H1 (cell line): ENCODE data around the gene PIEZO1. TPM values are rescaled to one million over a fixed set of nuclear protein-coding genes. Genes with fewer than 3 reads are reported as not detected.

ENCODE experiments used
- CTCF ChIA-PET: fragments of 300-600 bp; sonication (Branson Sonifier 250); formaldehyde crosslinking; loops from one replicate; lab custom pipeline; 2021; ENCODE audit not compliant: partially characterized antibody; lab: Charles Lee
- POLR2A ChIA-PET: fragments of 300-600 bp; sonication (Branson Sonifier 250); formaldehyde crosslinking; loops from one replicate; lab custom pipeline; 2021; ENCODE audit warnings: inconsistent platforms; ENCODE audit not compliant: partially characterized antibody; lab: Charles Lee
- DNase-seq, 2 experiments: peaks; one replicate each; pipeline versions ENCODE4 v3.0.0 to v3.0.0-alpha.2; 2010 to 2022; ENCODE audit warnings: low spot score in 2 of 2, low read depth in 1 of 2, mixed read lengths in 1 of 2
- FAIRE-seq: peaks from 2 replicates; lab custom pipeline; 2011; peaks lifted over from hg19 to GRCh38; lab: Jason Lieb, UNC
- H2AFZ ChIP-seq: 2 replicates; pipeline ENCODE4 v1.8.1; 2012; ENCODE audit warnings: low read length, inconsistent platforms
- H2AK5ac ChIP-seq: 2 replicates; pipeline ENCODE4 v1.6.1; 2013; ENCODE audit warnings: low read depth, low read length
- H2BK120ac ChIP-seq: replicated peaks from 2 replicates; pipeline ENCODE3; 2013; ENCODE audit warnings: low read depth, low read length, inconsistent platforms
- H2BK12ac ChIP-seq: 2 replicates; pipeline ENCODE4 v1.6.1; 2013; ENCODE audit warnings: low read depth, low read length
- H2BK15ac ChIP-seq: 2 replicates; pipeline ENCODE4 v1.6.1; 2013; ENCODE audit warnings: low read length
- H2BK20ac ChIP-seq: 2 replicates; pipeline ENCODE4 v1.6.1; 2013; ENCODE audit warnings: low read length
- H2BK5ac ChIP-seq: 2 replicates; pipeline ENCODE4 v1.6.1; 2013; ENCODE audit warnings: low read depth, low read length
- H3K14ac ChIP-seq: 2 replicates; pipeline ENCODE4 v1.6.1; 2013; ENCODE audit warnings: inconsistent platforms; ENCODE audit not compliant: insufficient read length
- H3K18ac ChIP-seq: 2 replicates; pipeline ENCODE4 v1.6.1; 2013; ENCODE audit warnings: low read length; ENCODE audit errors: extremely low read depth
- H3K23ac ChIP-seq: 2 replicates; pipeline ENCODE4 v1.6.1; 2013; ENCODE audit warnings: inconsistent platforms; ENCODE audit not compliant: insufficient read length
- H3K23me2 ChIP-seq: 2 replicates; pipeline ENCODE4 v1.6.1; 2013; ENCODE audit warnings: low read depth, low read length
- H3K27ac ChIP-seq: 2 replicates; pipeline ENCODE4 v1.6.1; 2011; ENCODE audit warnings: low read depth, low read length, inconsistent platforms
- H3K27me3 ChIP-seq, 4 experiments: replicated peaks in 1 of 4; 1 replicate in 1 of 4; 2 replicates in 3 of 4; pipeline versions ENCODE4 v1.6.1 to v1.8.1; 2011 to 2013; ENCODE audit warnings: low read length in 3 of 4, mild to moderate bottlenecking in 3 of 4, inconsistent platforms in 2 of 4, mixed read lengths in 2 of 4, moderate library complexity in 1 of 4; ENCODE audit not compliant: control insufficient read depth in 3 of 4, insufficient read depth in 3 of 4; ENCODE audit errors: extremely low read depth in 1 of 4
- H3K36me3 ChIP-seq, 4 experiments: 2 replicates each; pipeline versions ENCODE4 v1.6.1 to v1.8.1; 2011 to 2013; ENCODE audit warnings: mild to moderate bottlenecking in 4 of 4, low read length in 3 of 4, moderate library complexity in 2 of 4, control low read depth in 1 of 4, inconsistent platforms in 1 of 4; ENCODE audit not compliant: insufficient read depth in 4 of 4, control insufficient read depth in 2 of 4
- H3K4ac ChIP-seq: replicated peaks from 2 replicates; pipeline ENCODE3; 2013; ENCODE audit warnings: low read length, low read depth, mixed read lengths, inconsistent platforms; ENCODE audit not compliant: insufficient read length
- H3K4me1 ChIP-seq, 4 experiments: replicated peaks in 1 of 4; 1 replicate in 1 of 4; 2 replicates in 3 of 4; pipeline versions ENCODE4 v1.6.1 to v1.8.1; 2011 to 2013; ENCODE audit warnings: low read length in 3 of 4, inconsistent platforms in 2 of 4, mixed read lengths in 1 of 4; ENCODE audit not compliant: insufficient read depth in 4 of 4, control insufficient read depth in 3 of 4
- H3K4me2 ChIP-seq, 2 experiments: 2 replicates each; pipeline versions ENCODE4 v1.6.1 to v1.8.1; 2011 to 2013; ENCODE audit warnings: low read depth in 2 of 2, low read length in 2 of 2, control low read depth in 1 of 2, inconsistent platforms in 1 of 2, mild to moderate bottlenecking in 1 of 2; ENCODE audit not compliant: insufficient read depth in 1 of 2
- H3K4me3 ChIP-seq, 4 experiments: fragments of 200-600, 300-600 bp in 1 of 4; sonication (generic), shearing (Covaris generic), sonication (Bioruptor Twin) in 1 of 4; 2 replicates each; pipeline versions ENCODE4 v1.5.1 to v1.8.1; 2011 to 2016; ENCODE audit warnings: low read length in 4 of 4, low read depth in 3 of 4, control low read depth in 2 of 4, inconsistent platforms in 2 of 4, mild to moderate bottlenecking in 2 of 4, mixed read lengths in 1 of 4, moderate library complexity in 1 of 4; ENCODE audit not compliant: insufficient read depth in 2 of 4; ENCODE audit errors: extremely low read depth in 1 of 4
- H3K56ac ChIP-seq: replicated peaks from 2 replicates; pipeline ENCODE3; 2013; ENCODE audit warnings: low read depth, mild to moderate bottlenecking, mixed read lengths, low read length, inconsistent platforms; ENCODE audit not compliant: insufficient read length
- H3K79me1 ChIP-seq: 2 replicates; pipeline ENCODE4 v1.6.1; 2013; ENCODE audit warnings: low read depth, low read length, control low read depth
- H3K79me2 ChIP-seq, 2 experiments: 2 replicates each; pipeline versions ENCODE4 v1.6.1 to v1.8.1; 2012 to 2013; ENCODE audit warnings: low read length in 2 of 2, mild to moderate bottlenecking in 2 of 2, inconsistent platforms in 1 of 2; ENCODE audit not compliant: insufficient read depth in 2 of 2, control insufficient read depth in 1 of 2
- H3K9ac ChIP-seq, 4 experiments: replicated peaks in 1 of 4; 1 replicate in 1 of 4; 2 replicates in 3 of 4; pipeline versions ENCODE4 v1.6.1 to v1.8.1; 2011 to 2013; ENCODE audit warnings: low read depth in 3 of 4, low read length in 3 of 4, control low read depth in 2 of 4, mild to moderate bottlenecking in 2 of 4, moderate library complexity in 2 of 4, inconsistent platforms in 1 of 4; ENCODE audit errors: extremely low read depth in 1 of 4
- H3K9me3 ChIP-seq, 2 experiments: 2 replicates each; pipeline versions ENCODE4 v1.6.1 to v1.8.1; 2012 to 2013; ENCODE audit warnings: mild to moderate bottlenecking in 2 of 2, moderate library complexity in 2 of 2, control low read depth in 1 of 2, inconsistent platforms in 1 of 2, low read depth in 1 of 2, low read length in 1 of 2, mixed read lengths in 1 of 2; ENCODE audit not compliant: insufficient read depth in 2 of 2
- H4K20me1 ChIP-seq, 2 experiments: replicated peaks in 1 of 2; 2 replicates each; pipeline versions ENCODE3 to v1.8.1; 2011 to 2013; ENCODE audit warnings: inconsistent platforms in 2 of 2, low read length in 2 of 2, mild to moderate bottlenecking in 1 of 2; ENCODE audit not compliant: insufficient read depth in 2 of 2, control insufficient read depth in 1 of 2
- H4K5ac ChIP-seq: 2 replicates; pipeline ENCODE4 v1.6.1; 2013; ENCODE audit warnings: low read length, low read depth, mixed read lengths, inconsistent platforms; ENCODE audit not compliant: insufficient read length
- H4K8ac ChIP-seq: 2 replicates; pipeline ENCODE4 v1.8.0; 2013; ENCODE audit warnings: mild to moderate bottlenecking, moderate library complexity, low read length, inconsistent platforms; ENCODE audit not compliant: insufficient read depth; ENCODE audit errors: extremely low read depth
- H4K91ac ChIP-seq: replicated peaks from 2 replicates; pipeline ENCODE3; 2013; ENCODE audit warnings: low read length, mixed read lengths, inconsistent platforms; ENCODE audit not compliant: insufficient read length
- HDAC6 ChIP-seq: IDR thresholded peaks from one replicate; pipeline ENCODE4 v1.7.1; 2012; ENCODE audit warnings: low read depth, mild to moderate bottlenecking, inconsistent platforms, low read length, moderate library complexity
- WGBS, 2 experiments: shearing (Covaris generic) in 1 of 2; methylation state at CpG; one replicate each; pipeline versions ENCODE4 v1.1.6 to v1.1.7; 2013 to 2015; ENCODE audit warnings: low lambda C conversion rate in 2 of 2, mixed read lengths in 2 of 2, inconsistent platforms in 1 of 2, low coverage in 1 of 2, missing lambda C conversion rate in 1 of 2; ENCODE audit not compliant: insufficient replicate concordance in 2 of 2, insufficient coverage in 1 of 2, insufficient read length in 1 of 2; ENCODE audit errors: extremely low coverage in 1 of 2, missing lambda C conversion rate in 1 of 2; 5-methylcytosine and 5-hydroxymethylcytosine counted together
- polyA plus RNA-seq, 7 experiments: library from polyadenylated mRNA; depleted of rRNA in 3 of 7; stranded (reverse) in 5 of 7; unstranded in 2 of 7; fragments of >200 nt in 5 of 7; fragments of 200-250 nt in 2 of 7; gene quantifications; 1 replicate in 5 of 7; 2 replicates in 1 of 7; 4 replicates in 1 of 7; pipeline versions ENCODE4 v1.2.1 to v1.2.3, GENCODE V29; 2011 to 2013; ENCODE audit warnings: missing spikeins in 2 of 7, mixed read lengths in 2 of 7
- total RNA-seq: library from RNA; stranded (reverse); fragmentation: NEBNext Ultra II Directional; extraction: Animal tissue kit (Norgen Biotek cat#: 25700); gene quantifications from 2 replicates; pipeline ENCODE4 v1.2.1, GENCODE V29; 2021

PIEZO1 gene
- total and polyA plus RNA-seq, 2 of the 8 experiments (the other 6 are each of a cell fraction or from before 2014, with no cell fraction given), result 42.3 to 67.5 TPM

DNA sequence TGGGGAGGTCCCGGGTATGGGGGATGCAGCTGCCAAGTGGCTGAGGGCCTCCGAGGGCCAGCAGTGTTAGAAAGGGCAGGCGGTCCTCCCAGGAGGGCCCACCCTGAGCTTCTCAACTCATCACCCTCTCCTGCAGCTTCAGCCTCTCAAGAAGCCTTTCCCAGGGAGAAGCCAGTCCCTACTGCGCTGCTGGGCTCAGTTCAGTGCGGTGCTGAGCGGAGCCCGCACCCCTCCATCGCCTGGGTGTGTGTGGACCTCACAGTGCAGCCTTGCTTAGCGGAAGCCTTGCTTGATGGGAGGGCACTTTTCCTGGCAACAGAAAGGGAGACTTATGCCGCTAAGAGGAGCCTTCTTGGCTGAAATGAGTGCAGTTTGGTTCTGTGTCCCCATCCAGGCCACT is 30.2 kb upstream of the PIEZO1 start:
- Histone ChIP-seq H3K56ac (no peak overlapping the region), H3K79me1 (no peaks in the 10 kb centered on the region), H2BK5ac (no peak overlapping the region), H3K4me3 (no peak overlapping the region), H4K8ac (peak overlapping the region; percentile 28; the same call in 1 of the 2 replicates), H3K36me3 (peaks cover 0 to 5% (median 0%) of the 10 kb centered on the region in 4 experiments; a peak in 1 of 8 replicates), H2BK120ac (no peak overlapping the region), H3K14ac (no peak overlapping the region), H3K27ac (no peak overlapping the region), H2BK12ac (peak overlapping the region; percentile 29; the same call in 1 of the 2 replicates), H3K4me1 (peaks cover 0 to 7% (median 2%) of the 10 kb centered on the region in 4 experiments; a peak in 5 of 7 replicates), H3K23me2 (peaks cover 10% of the 10 kb centered on the region), H3K4me2 (no peak overlapping the region), H4K91ac (no peak overlapping the region), H3K9ac (peak overlapping the region in 1 of 4 experiments; percentile 15; a peak in 1 of 7 replicates), H3K18ac (no peak overlapping the region), H3K79me2 (peaks cover 0 to 13% of the 10 kb centered on the region in 2 experiments; a peak in 2 of 4 replicates), H2BK20ac (no peak overlapping the region), H3K23ac (no peak overlapping the region), H3K27me3 (no peaks in the 10 kb centered on the region), H2BK15ac (no peak overlapping the region), H2AFZ (no peak overlapping the region), H3K9me3 (no peaks in the 10 kb centered on the region), H2AK5ac (0 out of 2 replicates have a peak overlapping the region, but pooled peaks have one; percentile 58), H4K5ac (no peak overlapping the region), H4K20me1 (peaks cover 5 to 7% of the 10 kb centered on the region in 2 experiments), H3K4ac (no peak overlapping the region)
- DNase-seq (no peak), FAIRE-seq (no peak)
- TF ChIP-seq HDAC6, result no peak
- 88% methylated on average over 9 of the region's 10 CpGs; no CpG with 5 or more reads in 1 of the 2 experiments for WGBS, 2 experiments
- ChIA-PET POLR2A (interaction anchor here (1.2 to 9.0 kb wide), 3 partner anchors 6 to 38 kb away, joined by 3 to 77 read pairs (median 4); partner anchors contain the start of genes APRT and CDT1), CTCF (interaction anchor here (0.6 to 5.7 kb wide), 29 partner anchors 9 to 410 kb away, joined by 3 to 29 read pairs (median 4); partner anchors contain the start of genes GALNS and TRAPPC2L)
